ENCODE results near the gene FEV.

The FEV gene

GRCh38 chr2:218985021-218985324 lies at the start of gene FEV:
Gene FEV (minus strand): TSS chr2:218985184. CDS start chr2:218985075, 109 bp downstream.
- DNase-seq: no peak

GRCh38 chr2:219032051-219032745 lies 47.2 kb upstream of the FEV start:
- DNase-seq: no peak

GRCh38 chr2:219031005-219031738 lies 46.2 kb upstream of the FEV start:
- DNase-seq: no peak

GRCh38 chr2:219030177-219030940 lies 45.4 kb upstream of the FEV start:
- DNase-seq: no peak

- peak; percentile 75 for DNase-seq
These were observed 44.8 kb upstream of the FEV start for GRCh38 chr2:219029829-219030165.

- no peak for DNase-seq
These were observed 44.2 kb upstream of the FEV start for GRCh38 chr2:219028996-219029828.

GRCh38 chr2:219028141-219028540 lies 43.2 kb upstream of the FEV start:
- no peak for DNase-seq

- no peak for DNase-seq
These were observed 42.6 kb upstream of the FEV start for GRCh38 chr2:219027511-219028055.

GRCh38 chr2:219026946-219027345 lies 42.0 kb upstream of the FEV start:
- no peak for DNase-seq

GRCh38 chr2:219025637-219026585 lies 40.9 kb upstream of the FEV start:
- DNase-seq: no peak

GRCh38 chr2:219024059-219024458 lies 39.1 kb upstream of the FEV start:
- DNase-seq: no peak

- DNase-seq: no peak
These were observed 38.1 kb upstream of the FEV start for GRCh38 chr2:219023045-219023605.

GRCh38 chr2:219022616-219023015 lies 37.6 kb upstream of the FEV start:
- DNase-seq: no peak

- DNase-seq: no peak
These were observed 37.1 kb upstream of the FEV start for GRCh38 chr2:219022041-219022440.

- DNase-seq: no peak
These were observed 36.6 kb upstream of the FEV start for GRCh38 chr2:219021591-219021990.

- DNase-seq: no peak
These were observed 35.8 kb upstream of the FEV start for GRCh38 chr2:219020604-219021365.

GRCh38 chr2:219019436-219019835 lies 34.5 kb upstream of the FEV start:
- DNase-seq: no peak

GRCh38 chr2:219018726-219019125 lies 33.7 kb upstream of the FEV start:
- no peak for DNase-seq

GRCh38 chr2:219018286-219018685 lies 33.3 kb upstream of the FEV start:
- DNase-seq: no peak

- no peak for DNase-seq
These were observed 32.4 kb upstream of the FEV start for GRCh38 chr2:219017201-219017931.

Measured in CD4-positive, alpha-beta T cell treated with Interleukin-17A for 1 hour (primary cell).